BJ (cell line): ENCODE results near the gene MOB3A. TPM values are rescaled to one million over a fixed set of nuclear protein-coding genes. Genes with fewer than 3 reads are reported as not detected.

Experiments
- CTCF ChIA-PET: fragments of 350-600 bp; formaldehyde crosslinking; extraction: SDS; loops from one replicate; lab custom pipeline; 2021; ENCODE audit warnings: antibody characterized with exemption, inconsistent platforms; lab: Yijun Ruan, JAX
- POLR2A ChIA-PET: fragments of 300-600 bp; sonication (Branson Sonifier 250); formaldehyde crosslinking; extraction: SDS; loops from one replicate; lab custom pipeline; 2021; ENCODE audit warnings: antibody characterized with exemption; lab: Charles Lee
- DNase-seq: peaks from one replicate; pipeline ENCODE4 v3.0.0-alpha.2; 2011; ENCODE audit warnings: low read depth
- H3K27me3 ChIP-seq: 2 replicates; pipeline ENCODE4 v1.6.0; 2011; ENCODE audit warnings: low read length; ENCODE audit not compliant: control insufficient read depth, insufficient read depth
- H3K36me3 ChIP-seq: 2 replicates; pipeline ENCODE4 v1.5.1; 2011; ENCODE audit warnings: low read length; ENCODE audit not compliant: control insufficient read depth, insufficient read depth
- H3K4me3 ChIP-seq: 2 replicates; pipeline ENCODE4 v1.5.1; 2011; ENCODE audit warnings: low read depth, mild to moderate bottlenecking, control low read depth, low read length
- polyA plus RNA-seq: library from polyadenylated mRNA; depleted of rRNA; stranded (reverse); fragments of >200 nt; gene quantifications from 2 replicates; pipeline ENCODE4 v1.2.3, GENCODE V29; 2011
- TF ChIP-seq, protein P1 (sequence below): IDR thresholded peaks from 2 replicates; pipeline ENCODE4 v1.5.1; 2011; ENCODE audit warnings: low read depth, mild to moderate bottlenecking, control low read depth, inconsistent platforms, low read length, moderate library complexity; ENCODE audit not compliant: insufficient read depth

Gene MOB3A
- polyA plus RNA-seq, 1 experiment, result 50.5 TPM

- no peaks in the 10 kb centered on the region for H3K36me3 ChIP-seq
- ChIA-PET POLR2A (no interaction called here), CTCF (interaction anchor here (2.2 kb wide), 1 partner anchor 45 kb away, joined by 7 read pairs; no protein-coding TSS in a partner anchor)
- DNase-seq, result no peak
- TF ChIP-seq, protein P1, sequence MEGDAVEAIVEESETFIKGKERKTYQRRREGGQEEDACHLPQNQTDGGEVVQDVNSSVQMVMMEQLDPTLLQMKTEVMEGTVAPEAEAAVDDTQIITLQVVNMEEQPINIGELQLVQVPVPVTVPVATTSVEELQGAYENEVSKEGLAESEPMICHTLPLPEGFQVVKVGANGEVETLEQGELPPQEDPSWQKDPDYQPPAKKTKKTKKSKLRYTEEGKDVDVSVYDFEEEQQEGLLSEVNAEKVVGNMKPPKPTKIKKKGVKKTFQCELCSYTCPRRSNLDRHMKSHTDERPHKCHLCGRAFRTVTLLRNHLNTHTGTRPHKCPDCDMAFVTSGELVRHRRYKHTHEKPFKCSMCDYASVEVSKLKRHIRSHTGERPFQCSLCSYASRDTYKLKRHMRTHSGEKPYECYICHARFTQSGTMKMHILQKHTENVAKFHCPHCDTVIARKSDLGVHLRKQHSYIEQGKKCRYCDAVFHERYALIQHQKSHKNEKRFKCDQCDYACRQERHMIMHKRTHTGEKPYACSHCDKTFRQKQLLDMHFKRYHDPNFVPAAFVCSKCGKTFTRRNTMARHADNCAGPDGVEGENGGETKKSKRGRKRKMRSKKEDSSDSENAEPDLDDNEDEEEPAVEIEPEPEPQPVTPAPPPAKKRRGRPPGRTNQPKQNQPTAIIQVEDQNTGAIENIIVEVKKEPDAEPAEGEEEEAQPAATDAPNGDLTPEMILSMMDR, result no peak
- no peak overlapping the region for H3K4me3 ChIP-seq
- H3K27me3 ChIP-seq, result no peaks in the 10 kb centered on the region
Measured at GRCh38 chr19:2064395-2064787, 31.7 kb downstream of the MOB3A start.

DNA sequence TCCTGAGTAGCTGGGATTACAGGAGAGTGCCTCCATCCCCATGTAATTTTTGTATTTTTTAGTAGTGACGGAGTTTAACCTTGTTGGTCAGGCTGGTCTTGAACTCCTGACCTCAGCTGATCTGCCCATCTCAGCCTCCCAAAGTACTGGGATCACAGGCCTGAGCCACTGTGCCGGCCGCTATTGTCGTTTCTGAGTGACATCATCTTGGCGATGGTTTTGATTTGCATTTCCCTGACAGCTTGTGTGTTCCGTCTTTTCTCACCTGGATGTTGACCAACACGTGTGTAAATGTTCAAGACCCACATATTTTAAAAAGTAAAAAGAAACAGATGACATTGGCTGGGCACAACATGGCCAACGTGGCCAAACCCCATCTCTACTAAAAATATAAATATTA, 32.3 kb downstream of the MOB3A start:
- CTCF ChIA-PET, result interaction anchor here (2.6 kb wide), 1 partner anchor 44 kb away, joined by 16 read pairs; no protein-coding TSS in a partner anchor
- no peak for DNase-seq
- Histone ChIP-seq H3K4me3 (no peak overlapping the region), H3K36me3 (no peaks in the 10 kb centered on the region), H3K27me3 (no peaks in the 10 kb centered on the region)
- POLR2A ChIA-PET, result no interaction called here
- TF ChIP-seq, protein P1, result no peak

- CTCF ChIA-PET, result interaction anchor here (0.6 to 2.6 kb wide), 2 partner anchors 43 to 66 kb away, joined by 3 to 16 read pairs; no protein-coding TSS in a partner anchor
- POLR2A ChIA-PET, result no interaction called here
Measured at GRCh38 chr19:2062770-2063169, 33.4 kb downstream of the MOB3A start.

GRCh38 chr19:2062389-2062729, 33.8 kb downstream of the MOB3A start:
- POLR2A ChIA-PET, result interaction anchor here (0.5 kb wide), 1 partner anchor 20 kb away, joined by 19 read pairs; no protein-coding TSS in a partner anchor
- H3K27me3 ChIP-seq, result no peaks in the 10 kb centered on the region
- CTCF ChIA-PET, result interaction anchor here (0.6 to 2.6 kb wide), 2 partner anchors 42 to 65 kb away, joined by 3 to 16 read pairs; no protein-coding TSS in a partner anchor
- H3K4me3 ChIP-seq, result no peak overlapping the region
- TF ChIP-seq, protein P1, result no peak
- no peak for DNase-seq
- no peaks in the 10 kb centered on the region for H3K36me3 ChIP-seq

More at GRCh38 chr19:2062770-2063169, 33.4 kb downstream of the MOB3A start:
- Histone ChIP-seq H3K4me3 (no peak overlapping the region), H3K36me3 (no peaks in the 10 kb centered on the region), H3K27me3 (no peaks in the 10 kb centered on the region)
- TF ChIP-seq, protein P1, result no peak
- DNase-seq, result no peak

- CTCF ChIA-PET, result interaction anchor here (0.6 to 2.6 kb wide), 3 partner anchors 36 to 56 kb away, joined by 3 to 16 read pairs (median 4); no protein-coding TSS in a partner anchor
- POLR2A ChIA-PET, result interaction anchor here (0.5 kb wide), 1 partner anchor 19 kb away, joined by 19 read pairs; no protein-coding TSS in a partner anchor
- H3K27me3 ChIP-seq, result no peaks in the 10 kb centered on the region
- peak overlapping the region; percentile 44 for H3K4me3 ChIP-seq
- DNase-seq, result peak; percentile 78
- TF ChIP-seq, protein P1, result no peak
- no peaks in the 10 kb centered on the region for H3K36me3 ChIP-seq
Measured at GRCh38 chr19:2061495-2062388, 34.4 kb downstream of the MOB3A start.
